Lung (tissue), 12 donors: ENCODE data around the gene FEN1. TPM values are rescaled to one million over a fixed set of nuclear protein-coding genes. Genes with fewer than 3 reads are reported as not detected.

Source experiments
- ATAC-seq: fragments of 200-7000 bp; cut with Tn5 transposase; one replicate; pipeline ENCODE4 v1.9.1; 2020; ENCODE audit warnings: moderate number of reproducible peaks; ENCODE audit not compliant: insufficient read depth, low FRiP score
- DNase-seq, 3 donors: peaks; one replicate each; pipeline ENCODE4 v3.0.0-alpha.2; 2013 to 2017
- H3K27ac ChIP-seq, 2 donors: one replicate each; pipeline ENCODE4 v1.5.1; 2013; ENCODE audit warnings: mild to moderate bottlenecking in 2 of 2, moderate library complexity in 2 of 2, control low read depth in 1 of 2, inconsistent platforms in 1 of 2, low read depth in 1 of 2, low read length in 1 of 2
- H3K27me3 ChIP-seq, 3 donors: one replicate each; pipeline ENCODE4 v1.5.1; 2013; ENCODE audit warnings: low read length in 2 of 3; ENCODE audit not compliant: control insufficient read depth in 3 of 3, insufficient read depth in 3 of 3
- H3K36me3 ChIP-seq, 4 donors: one replicate each; pipeline ENCODE4 v1.5.1; 2013; ENCODE audit warnings: low read length in 4 of 4, mild to moderate bottlenecking in 1 of 4, moderate library complexity in 1 of 4; ENCODE audit not compliant: control insufficient read depth in 4 of 4, insufficient read depth in 4 of 4
- H3K4me1 ChIP-seq, 5 donors: one replicate each; pipeline ENCODE4 v1.5.1; 2013; ENCODE audit warnings: low read length in 5 of 5, mild to moderate bottlenecking in 2 of 5, moderate library complexity in 1 of 5; ENCODE audit not compliant: control insufficient read depth in 5 of 5, insufficient read depth in 5 of 5
- H3K4me3 ChIP-seq: one replicate; pipeline ENCODE4 v1.5.1; 2013; ENCODE audit warnings: mild to moderate bottlenecking, control low read depth, moderate library complexity
- H3K9ac ChIP-seq, 2 donors: one replicate each; pipeline ENCODE4 v1.5.1; 2013; ENCODE audit warnings: low read length in 2 of 2, control low read depth in 1 of 2; ENCODE audit not compliant: insufficient read depth in 1 of 2
- H3K9me3 ChIP-seq, 4 donors: one replicate each; pipeline ENCODE4 v1.5.1; 2013; ENCODE audit warnings: low read length in 3 of 4, mild to moderate bottlenecking in 1 of 4, moderate library complexity in 1 of 4; ENCODE audit not compliant: control insufficient read depth in 4 of 4, insufficient read depth in 3 of 4
- WGBS, 2 donors: extraction: QIAGEN DNeasy Blood & Tissue Kit; methylation state at CpG; one replicate each; pipeline ENCODE4 v1.1.7; 2013; 5-methylcytosine and 5-hydroxymethylcytosine counted together
- polyA plus RNA-seq, 2 donors: library from polyadenylated mRNA; stranded (reverse); fragments of 200-250 nt; gene quantifications; one replicate each; pipeline ENCODE4 v1.2.1, GENCODE V29; 2013
- total RNA-seq, 2 donors: library from RNA; depleted of rRNA in 1 of 2; stranded (reverse); fragments of >200 nt in 1 of 2; gene quantifications; one replicate each; pipeline ENCODE4 v1.2.1, GENCODE V29; 2014 to 2021
- TF ChIP-seq, protein P1 (sequence below): IDR thresholded peaks from 2 replicates; pipeline ENCODE4 v1.5.1; 2012; ENCODE audit warnings: mild to moderate bottlenecking; ENCODE audit errors: control extremely low read depth, extremely low read depth
- donor health status: control.
- donor health status: control.
- donor health status: Bipolar disorder and iron deficiency.
- donor health status: healthy.
- donor health status: DM: yes; HTN: yes; CAD: no.

The FEN1 gene
- total and polyA plus RNA-seq, 4 donors = 6.4 to 13.2 (median 10.2) TPM

DNA sequence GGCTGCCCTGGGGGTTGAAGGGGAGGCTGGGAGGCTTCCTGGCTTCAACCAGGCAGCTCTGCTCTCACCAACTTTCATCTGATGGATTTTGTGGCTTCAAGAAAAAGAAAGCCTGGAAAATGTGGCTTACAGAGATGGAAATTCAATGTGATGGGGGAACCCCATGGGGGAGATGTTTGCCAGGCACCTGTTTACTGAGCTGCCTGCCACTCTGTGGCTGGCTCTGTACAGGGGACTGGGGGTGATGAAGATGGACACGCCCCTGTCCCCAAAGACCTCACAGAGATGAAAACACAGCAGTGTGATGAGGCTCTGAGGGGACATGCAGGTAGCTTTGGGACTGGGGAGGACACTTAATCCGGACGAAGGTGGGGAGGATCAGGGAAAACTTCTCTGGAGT, 10.4 kb upstream of the FEN1 start:
- TF ChIP-seq, protein P1, sequence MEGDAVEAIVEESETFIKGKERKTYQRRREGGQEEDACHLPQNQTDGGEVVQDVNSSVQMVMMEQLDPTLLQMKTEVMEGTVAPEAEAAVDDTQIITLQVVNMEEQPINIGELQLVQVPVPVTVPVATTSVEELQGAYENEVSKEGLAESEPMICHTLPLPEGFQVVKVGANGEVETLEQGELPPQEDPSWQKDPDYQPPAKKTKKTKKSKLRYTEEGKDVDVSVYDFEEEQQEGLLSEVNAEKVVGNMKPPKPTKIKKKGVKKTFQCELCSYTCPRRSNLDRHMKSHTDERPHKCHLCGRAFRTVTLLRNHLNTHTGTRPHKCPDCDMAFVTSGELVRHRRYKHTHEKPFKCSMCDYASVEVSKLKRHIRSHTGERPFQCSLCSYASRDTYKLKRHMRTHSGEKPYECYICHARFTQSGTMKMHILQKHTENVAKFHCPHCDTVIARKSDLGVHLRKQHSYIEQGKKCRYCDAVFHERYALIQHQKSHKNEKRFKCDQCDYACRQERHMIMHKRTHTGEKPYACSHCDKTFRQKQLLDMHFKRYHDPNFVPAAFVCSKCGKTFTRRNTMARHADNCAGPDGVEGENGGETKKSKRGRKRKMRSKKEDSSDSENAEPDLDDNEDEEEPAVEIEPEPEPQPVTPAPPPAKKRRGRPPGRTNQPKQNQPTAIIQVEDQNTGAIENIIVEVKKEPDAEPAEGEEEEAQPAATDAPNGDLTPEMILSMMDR = no peak
- ATAC-seq (no peak), DNase-seq (no peak)
- peaks cover 0 to 34% (median 20%) of the 10 kb centered on the region in 4 donors for H3K36me3 ChIP-seq
- H3K4me3 ChIP-seq = no peak overlapping the region
- H3K27me3 ChIP-seq = no peaks in the 10 kb centered on the region
- H3K9ac ChIP-seq = no peak overlapping the region
- no peaks in the 10 kb centered on the region for H3K9me3 ChIP-seq
- 93 to 98% methylated on average over 3 of the region's 3 CpGs for WGBS, 2 donors
- peaks cover 0 to under 1% (median 0%) of the 10 kb centered on the region in 5 donors for H3K4me1 ChIP-seq
- H3K27ac ChIP-seq = no peak overlapping the region

DNA sequence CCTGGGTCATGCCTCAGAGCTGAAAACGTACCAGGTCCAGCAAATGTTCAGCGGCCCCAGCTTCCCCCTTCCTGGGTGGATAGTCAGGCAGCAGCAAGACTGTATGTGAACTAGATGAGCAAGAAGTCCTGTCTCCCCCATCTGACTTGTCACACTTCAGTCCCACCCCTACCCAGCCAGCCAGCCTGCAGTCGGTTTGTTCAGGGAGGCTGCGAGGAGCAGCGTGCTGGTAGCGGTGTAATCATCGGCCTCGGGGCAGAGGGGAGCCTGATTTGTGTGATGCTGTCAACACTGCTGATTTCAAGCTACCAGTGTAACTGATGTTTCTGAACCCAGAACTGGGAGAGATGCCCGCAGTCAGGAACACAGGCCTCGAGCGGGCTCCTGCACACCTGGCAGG, 9.9 kb upstream of the FEN1 start:
- Histone ChIP-seq H3K36me3 (peaks cover 0 to 40% (median 22%) of the 10 kb centered on the region in 4 donors), H3K27ac (no peak overlapping the region), H3K9ac (no peak overlapping the region), H3K4me3 (no peak overlapping the region), H3K4me1 (no peaks in the 10 kb centered on the region), H3K27me3 (no peaks in the 10 kb centered on the region), H3K9me3 (no peaks in the 10 kb centered on the region)
- 90 to 92% methylated on average over 11 of the region's 11 CpGs for WGBS, 2 donors
- TF ChIP-seq, protein P1 = no peak
- DNase-seq (no peak), ATAC-seq (no peak)

DNA sequence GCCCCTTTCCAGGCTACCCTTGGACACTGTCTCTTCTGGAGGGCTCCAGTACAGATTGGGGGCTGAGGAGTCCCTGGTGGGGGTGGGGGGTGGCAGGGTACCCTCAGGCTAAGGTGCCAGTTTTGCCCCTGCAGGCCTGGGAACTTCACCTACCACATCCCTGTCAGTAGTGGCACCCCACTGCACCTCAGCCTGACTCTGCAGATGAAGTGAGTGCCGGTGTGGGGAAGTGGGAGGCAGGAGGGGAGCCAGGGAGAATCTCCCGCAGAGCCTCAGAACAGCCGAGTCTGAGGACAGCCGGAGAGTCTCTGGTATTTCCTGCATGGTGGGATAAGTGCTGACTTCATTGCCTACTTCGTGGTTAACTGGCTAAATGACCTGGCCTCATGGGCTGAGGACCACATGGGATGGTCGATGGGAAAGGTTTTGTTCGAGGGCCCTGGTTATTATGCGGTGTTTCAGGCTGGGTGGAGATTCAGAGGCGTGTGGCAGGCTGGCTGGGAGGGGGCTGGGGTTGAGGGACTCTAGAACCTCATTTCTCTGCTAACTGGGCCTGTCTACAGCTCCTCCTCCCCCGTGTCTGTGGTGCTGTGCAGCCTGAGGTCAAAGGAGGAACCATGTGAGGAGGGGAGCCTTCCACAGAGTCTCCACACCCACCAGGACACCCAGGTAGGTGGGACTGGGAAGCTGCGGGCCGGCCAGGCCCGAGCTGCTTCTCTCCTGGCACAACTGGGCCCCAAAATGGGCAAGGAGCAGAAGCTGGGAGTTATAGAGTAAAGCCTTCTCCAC, 8.8 kb upstream of the FEN1 start:
- H3K27ac ChIP-seq = no peak overlapping the region
- H3K36me3 ChIP-seq = peaks cover 2 to 49% (median 20%) of the 10 kb centered on the region in 4 donors
- TF ChIP-seq, protein P1 = no peak
- H3K9me3 ChIP-seq = no peaks in the 10 kb centered on the region
- H3K9ac ChIP-seq = no peak overlapping the region
- WGBS, 2 donors = 70 to 72% methylated on average over 13 of the region's 13 CpGs
- DNase-seq (no peak), ATAC-seq (no peak)
- no peaks in the 10 kb centered on the region for H3K27me3 ChIP-seq
- no peak overlapping the region for H3K4me3 ChIP-seq
- H3K4me1 ChIP-seq = no peaks in the 10 kb centered on the region

DNA sequence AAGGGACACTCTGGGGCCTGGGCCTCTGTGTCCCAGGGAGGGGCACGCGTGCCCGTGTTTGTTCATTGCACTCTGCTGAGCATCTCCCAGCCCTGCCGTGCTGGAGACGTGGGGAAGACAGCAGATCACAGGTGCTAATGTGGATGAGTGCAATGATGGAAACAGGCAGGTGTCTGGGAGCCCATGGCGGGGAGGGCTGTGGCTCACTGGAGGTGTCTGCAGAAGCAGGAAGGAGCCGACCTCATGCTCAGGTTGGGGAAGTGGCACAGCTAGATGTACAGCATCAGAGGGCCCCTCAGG, 8.3 kb upstream of the FEN1 start:
- whole genome bisulfite sequencing, 2 donors = 80 to 82% methylated on average over 7 of the region's 7 CpGs
- Histone ChIP-seq H3K27me3 (no peaks in the 10 kb centered on the region), H3K9ac (no peak overlapping the region), H3K4me3 (no peak overlapping the region), H3K27ac (no peak overlapping the region), H3K36me3 (peaks cover 6 to 53% (median 24%) of the 10 kb centered on the region in 4 donors), H3K4me1 (no peaks in the 10 kb centered on the region), H3K9me3 (no peaks in the 10 kb centered on the region)
- TF ChIP-seq, protein P1 = no peak
- ATAC-seq (no peak), DNase-seq (no peak)
